ENCODE results near the gene SLC9A3.
"Not testable (repeated sequence)": the region's sequence is repeated elsewhere in the genome, so short reads cannot be mapped to it uniquely, and the experiment has no call there.

Gene SLC9A3

DNA sequence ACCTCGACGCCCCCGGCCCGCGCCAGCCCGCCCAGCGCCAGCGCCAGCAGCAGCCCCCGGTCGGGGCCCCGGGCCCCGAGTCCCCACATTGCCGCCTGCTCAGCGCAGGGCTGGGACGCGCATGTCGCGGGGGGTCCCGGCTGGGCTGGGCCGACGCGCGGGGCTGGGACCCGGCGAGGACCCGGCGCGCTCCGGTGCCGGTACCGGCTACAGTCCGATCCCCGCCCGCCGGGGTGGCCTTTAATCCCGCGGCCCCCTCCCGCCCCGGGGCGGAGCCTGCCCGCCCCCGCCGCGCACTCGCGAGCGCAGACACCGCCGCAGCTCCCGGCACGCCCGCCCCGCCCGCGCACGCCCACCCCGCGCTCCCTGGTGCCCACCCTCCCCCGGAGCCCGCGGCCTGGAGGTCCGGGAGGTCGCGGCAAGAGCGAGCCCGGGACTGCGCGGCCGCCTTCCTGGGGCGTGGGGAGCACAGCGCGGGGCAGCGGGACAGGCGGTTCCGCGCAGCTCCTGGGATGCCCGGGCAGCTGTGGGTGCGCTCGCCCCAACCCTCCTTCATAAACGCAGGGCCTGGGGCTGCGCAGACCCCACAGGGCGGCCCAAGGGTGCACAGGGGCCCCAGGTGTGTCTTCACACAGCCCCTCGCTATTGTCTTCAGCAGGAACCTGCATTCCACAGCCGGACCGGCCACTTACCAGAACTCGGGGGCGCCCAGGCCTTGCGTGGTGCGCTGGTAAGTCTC lies at the start of gene SLC9A3:
Gene SLC9A3 (minus strand): TSS at position 216 of the 739 bp plus-strand sequence.
- DNase-seq, result no peak

- DNase-seq, result no peak
Observed at GRCh38 chr5:573976-574375, 49.7 kb upstream of the SLC9A3 start.

GRCh38 chr5:573206-573605 lies 49.0 kb upstream of the SLC9A3 start:
- DNase-seq, result no peak

DNA sequence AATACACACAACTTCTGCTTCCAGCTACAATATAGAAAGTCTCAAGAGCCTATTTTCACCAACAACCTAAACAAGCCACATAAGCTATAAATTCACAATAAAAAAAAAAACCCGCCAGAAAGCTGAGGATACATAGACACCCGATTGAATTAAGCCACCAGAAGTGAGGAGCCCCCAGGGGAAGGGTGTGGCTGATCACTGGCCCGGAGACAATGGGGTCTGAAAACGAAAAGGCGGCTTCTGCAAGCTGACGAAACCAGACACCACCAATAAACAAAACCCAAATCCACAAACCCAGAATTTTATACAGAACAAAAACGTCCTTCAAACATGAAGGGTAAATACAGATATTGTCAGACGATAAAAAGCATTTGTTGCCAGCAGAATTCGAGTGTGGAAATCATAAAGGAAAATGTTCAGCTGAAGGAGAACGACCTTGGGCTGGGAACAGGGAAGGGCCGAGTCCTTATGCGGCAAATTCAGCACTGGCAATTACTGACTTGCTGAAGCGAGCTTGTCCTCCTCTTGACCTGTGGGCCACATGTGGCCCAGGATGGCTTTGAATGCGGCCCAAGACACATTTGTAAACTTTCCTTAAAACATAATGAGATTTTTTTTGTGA lies 48.3 kb upstream of the SLC9A3 start:
- no peak for DNase-seq

DNA sequence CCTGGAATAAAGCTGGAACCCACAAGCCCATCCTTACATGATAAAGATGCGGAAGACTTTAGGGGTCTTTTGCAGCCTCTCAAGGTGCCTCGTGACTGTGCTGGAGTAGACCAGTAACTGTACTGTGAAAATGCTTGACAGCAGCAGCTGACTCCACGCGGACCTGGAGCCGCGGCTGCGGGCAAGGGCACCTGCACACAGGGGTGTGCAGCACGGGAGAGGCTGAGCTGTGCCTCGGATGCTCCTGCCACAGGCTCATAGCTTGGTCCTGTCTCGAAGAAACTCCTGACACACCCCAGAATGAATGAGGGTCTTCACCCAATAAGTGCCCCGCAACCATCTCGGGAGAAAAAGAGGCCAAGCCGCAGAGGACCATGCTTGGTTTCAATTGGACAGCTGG lies 47.5 kb upstream of the SLC9A3 start:
- no peak for DNase-seq

GRCh38 chr5:570886-571285 lies 46.6 kb upstream of the SLC9A3 start:
- DNase-seq, result no peak

- no peak for DNase-seq
Observed at GRCh38 chr5:570446-570845, 46.2 kb upstream of the SLC9A3 start.

DNA sequence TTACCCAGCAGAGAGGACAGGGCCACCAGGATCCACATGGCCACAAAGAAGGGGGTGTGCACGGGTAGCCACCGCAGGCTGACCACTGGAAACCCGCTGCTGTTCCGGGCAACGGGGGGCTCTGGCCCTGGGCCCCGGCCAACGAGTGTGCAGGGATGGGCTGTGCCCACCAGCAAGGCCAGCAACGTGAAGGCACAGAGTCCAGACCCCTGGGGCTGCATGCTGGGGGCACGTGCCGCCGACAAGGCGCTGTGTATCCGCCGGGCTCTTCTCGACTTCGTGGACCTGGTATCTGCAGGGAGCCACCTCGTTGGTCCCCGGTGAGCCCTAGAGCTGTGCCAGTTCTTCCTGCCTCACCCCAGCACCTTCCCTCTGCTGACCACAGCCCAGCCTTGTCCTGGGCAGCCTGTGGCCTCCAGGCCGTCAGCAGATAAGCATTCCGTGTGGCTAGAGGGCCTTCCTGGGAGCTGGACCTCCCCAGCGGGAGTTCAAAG lies 45.7 kb upstream of the SLC9A3 start:
- DNase-seq, result no peak

DNA sequence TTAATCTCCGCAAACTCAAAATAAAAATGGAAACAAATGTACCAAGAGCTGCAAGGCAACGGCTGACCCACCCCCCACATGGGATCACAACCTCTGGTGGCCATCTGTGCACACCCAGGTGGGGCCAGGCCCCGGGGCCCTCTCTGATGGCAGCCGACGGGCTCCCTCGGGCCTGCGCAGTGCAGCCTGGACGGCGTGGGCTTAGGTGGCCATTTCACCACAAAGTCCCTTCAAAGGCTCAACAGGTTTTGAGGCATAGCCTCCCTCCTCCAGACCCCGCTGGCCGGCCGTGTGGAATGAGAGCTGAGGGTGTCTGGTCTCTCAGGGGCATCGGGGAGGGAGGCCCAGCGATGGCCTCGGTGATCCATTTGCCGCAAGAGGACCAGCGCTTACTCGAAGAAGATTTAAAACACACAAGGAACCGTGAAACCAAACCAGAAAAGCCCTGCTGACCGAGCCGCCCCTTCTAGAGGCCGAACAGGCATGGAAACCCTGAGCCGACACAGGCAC lies 45.2 kb upstream of the SLC9A3 start:
- DNase-seq, result no peak

DNA sequence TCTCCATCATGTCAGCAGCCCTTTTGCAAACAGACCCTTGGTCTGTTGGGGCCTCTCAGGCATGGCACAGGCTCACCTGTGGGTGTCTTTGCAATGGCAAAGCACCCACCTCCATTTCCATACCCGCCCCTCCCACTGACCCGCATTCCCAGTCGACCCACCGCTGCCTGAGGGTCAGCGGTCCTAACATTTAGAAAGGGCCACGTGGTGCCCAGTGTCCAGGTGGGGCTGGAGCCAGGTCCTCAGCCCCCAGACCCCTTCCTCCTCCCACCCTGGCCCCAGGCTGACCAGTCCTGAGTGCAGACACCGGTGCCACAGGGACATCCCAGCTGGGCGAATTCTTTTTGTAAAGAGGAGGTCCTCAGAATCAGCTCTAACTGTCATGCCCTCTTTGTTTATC lies 44.6 kb upstream of the SLC9A3 start:
- no peak for DNase-seq

DNA sequence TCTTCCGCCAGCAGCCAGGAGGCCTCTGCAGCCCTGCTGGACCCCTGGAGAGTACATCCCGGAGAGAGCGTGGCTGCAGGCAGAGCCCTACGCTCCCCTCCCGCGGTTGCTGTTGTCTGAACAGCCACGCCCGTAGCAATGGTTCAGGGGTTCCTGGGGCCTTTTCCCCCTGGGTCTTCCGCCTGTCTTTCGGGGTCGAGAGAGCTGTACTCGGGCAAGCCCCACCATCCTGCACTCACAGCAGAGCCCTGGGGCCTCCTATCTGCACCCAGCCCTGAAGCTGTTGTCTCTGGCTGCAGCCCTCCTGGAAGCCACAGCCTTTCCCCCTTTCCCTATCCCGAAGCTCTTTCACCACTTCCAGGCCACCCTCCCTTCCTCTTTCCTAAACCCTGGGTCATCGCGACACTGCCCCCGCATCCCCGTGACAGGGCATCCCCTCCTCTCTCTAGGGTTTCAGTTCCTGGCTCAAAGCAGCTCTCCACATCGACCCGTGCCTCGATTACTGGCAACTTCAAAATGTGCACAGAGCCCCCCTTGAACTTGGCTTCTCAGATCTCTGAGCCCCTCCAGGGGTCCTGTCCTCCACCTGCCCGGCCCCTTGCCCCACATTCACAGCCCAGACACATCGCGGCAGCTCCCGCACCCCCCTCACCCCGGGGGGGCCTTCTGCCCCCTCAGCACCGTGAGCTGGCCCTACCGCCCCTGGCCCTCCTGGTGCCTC lies 44.0 kb upstream of the SLC9A3 start:
- DNase-seq, result no peak

DNA sequence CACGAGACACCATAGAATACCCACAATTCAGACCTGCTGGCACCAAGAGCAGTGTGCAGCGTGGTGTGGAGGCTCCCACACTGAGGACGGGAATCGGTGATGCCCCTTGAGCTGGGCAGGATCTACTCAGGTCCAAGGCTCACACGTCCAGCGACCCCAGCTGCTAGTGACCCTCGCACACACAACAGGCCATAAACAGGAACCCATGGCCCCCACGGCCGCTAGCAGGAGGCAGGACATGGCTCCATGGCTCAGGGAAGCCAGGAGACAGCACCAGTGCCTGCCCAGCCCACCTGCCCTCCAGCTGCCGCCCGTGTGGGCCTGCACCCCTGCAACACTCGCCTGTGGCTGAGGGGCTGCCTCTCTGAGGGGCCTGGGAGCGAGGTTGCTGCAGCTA lies 43.4 kb upstream of the SLC9A3 start:
- no peak for DNase-seq

- DNase-seq, result no peak
Observed at GRCh38 chr5:566636-567309, 42.5 kb upstream of the SLC9A3 start.

- no peak for DNase-seq
Observed at GRCh38 chr5:565782-566440, 41.7 kb upstream of the SLC9A3 start.

DNA sequence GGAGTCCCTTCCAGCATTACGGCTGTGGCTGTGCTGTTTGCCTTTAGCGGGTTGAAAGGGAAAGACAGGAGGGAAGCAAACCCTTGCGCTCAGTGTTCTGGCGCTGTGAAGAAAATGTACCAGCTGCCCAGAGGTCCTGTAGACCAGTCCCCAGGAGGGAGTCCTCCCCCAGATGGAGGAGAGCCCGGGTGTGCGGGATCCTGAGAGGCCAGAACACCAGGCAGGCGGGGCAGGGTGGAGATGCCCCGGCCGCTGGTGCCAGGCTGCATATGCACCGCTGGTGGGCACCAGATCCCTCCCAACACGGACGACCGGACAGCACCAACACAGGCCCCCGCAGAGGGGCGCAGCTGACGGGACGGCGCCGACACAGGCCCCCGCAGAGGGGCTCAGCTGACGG lies 37.2 kb upstream of the SLC9A3 start:
- DNase-seq, result no peak

DNA sequence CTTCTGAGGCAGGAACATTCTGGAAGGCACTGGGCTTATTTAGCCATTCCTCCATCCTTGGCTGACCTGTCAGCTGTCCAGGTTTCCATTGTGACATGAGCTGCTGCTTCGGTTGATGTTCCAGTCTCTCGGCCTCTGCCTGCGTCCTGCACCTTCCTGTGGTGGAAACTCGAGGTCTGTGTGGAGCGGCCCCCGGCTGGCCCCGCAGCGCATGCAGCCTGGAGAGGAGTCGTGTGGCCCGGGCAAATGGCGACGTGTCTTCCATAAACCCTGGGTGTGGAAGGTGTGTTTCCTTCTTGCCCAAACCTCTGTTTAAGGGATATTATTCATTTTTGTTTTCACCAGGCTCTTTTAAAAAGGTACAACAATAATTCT lies 36.5 kb upstream of the SLC9A3 start:
- no peak for DNase-seq

GRCh38 chr5:558871-559503 lies 34.7 kb upstream of the SLC9A3 start:
- no peak for DNase-seq

DNA sequence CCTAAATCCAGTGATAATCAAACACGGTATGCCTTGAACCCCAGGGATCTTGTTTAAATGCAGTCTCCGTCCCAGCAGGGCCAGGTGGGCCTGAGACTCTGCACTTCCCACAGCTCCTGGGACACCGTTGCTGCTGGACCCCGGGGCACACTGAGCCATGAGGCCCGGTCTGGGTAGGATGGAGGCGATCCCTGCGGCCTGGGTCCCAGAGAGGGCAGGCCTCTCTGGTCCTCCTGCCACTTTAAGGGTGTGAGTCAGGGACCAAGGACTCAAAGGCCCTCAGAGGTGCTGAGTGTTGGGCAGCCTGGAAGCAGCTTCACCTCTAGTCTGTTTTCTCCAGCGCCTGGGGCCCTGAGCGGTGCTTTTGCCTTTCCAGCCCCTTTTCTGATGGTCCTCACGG lies 34.1 kb upstream of the SLC9A3 start:
- DNase-seq, result no peak

GRCh38 chr5:557917-558316 lies 33.7 kb upstream of the SLC9A3 start:
- DNase-seq, result not testable (repeated sequence)

GRCh38 chr5:556909-557441 lies 32.7 kb upstream of the SLC9A3 start:
- DNase-seq, result no peak

DNA sequence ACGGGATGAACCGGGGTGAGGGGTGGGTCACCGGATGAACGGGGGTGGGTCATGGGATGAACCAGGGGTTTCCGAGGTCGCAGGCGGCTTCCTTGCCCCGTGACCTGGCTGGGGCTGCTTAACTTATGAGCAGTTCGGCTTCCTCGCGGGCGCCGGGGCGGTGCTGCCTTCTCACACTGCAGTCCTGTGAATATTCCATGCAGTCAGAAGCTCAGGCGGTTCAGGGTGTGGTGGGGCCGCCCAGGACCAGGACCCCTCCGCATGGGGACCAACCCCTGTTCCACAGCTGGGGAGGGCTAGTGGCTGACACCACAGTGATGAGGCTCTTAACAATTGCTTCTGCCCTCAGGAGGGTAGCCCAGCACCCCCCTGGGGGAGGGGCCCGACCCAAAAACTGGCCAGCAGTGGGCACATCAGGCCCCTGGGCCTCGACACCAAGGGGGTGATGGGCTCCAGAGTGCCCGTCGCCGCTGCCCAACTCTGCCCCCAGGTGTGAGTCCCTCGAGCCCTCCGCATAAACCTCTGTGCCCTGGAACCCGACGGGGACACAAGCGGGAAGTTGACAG lies 30.9 kb upstream of the SLC9A3 start:
- DNase-seq, result no peak
